ENCODE data around the gene ABCA5.

Gene ABCA5, protein sequence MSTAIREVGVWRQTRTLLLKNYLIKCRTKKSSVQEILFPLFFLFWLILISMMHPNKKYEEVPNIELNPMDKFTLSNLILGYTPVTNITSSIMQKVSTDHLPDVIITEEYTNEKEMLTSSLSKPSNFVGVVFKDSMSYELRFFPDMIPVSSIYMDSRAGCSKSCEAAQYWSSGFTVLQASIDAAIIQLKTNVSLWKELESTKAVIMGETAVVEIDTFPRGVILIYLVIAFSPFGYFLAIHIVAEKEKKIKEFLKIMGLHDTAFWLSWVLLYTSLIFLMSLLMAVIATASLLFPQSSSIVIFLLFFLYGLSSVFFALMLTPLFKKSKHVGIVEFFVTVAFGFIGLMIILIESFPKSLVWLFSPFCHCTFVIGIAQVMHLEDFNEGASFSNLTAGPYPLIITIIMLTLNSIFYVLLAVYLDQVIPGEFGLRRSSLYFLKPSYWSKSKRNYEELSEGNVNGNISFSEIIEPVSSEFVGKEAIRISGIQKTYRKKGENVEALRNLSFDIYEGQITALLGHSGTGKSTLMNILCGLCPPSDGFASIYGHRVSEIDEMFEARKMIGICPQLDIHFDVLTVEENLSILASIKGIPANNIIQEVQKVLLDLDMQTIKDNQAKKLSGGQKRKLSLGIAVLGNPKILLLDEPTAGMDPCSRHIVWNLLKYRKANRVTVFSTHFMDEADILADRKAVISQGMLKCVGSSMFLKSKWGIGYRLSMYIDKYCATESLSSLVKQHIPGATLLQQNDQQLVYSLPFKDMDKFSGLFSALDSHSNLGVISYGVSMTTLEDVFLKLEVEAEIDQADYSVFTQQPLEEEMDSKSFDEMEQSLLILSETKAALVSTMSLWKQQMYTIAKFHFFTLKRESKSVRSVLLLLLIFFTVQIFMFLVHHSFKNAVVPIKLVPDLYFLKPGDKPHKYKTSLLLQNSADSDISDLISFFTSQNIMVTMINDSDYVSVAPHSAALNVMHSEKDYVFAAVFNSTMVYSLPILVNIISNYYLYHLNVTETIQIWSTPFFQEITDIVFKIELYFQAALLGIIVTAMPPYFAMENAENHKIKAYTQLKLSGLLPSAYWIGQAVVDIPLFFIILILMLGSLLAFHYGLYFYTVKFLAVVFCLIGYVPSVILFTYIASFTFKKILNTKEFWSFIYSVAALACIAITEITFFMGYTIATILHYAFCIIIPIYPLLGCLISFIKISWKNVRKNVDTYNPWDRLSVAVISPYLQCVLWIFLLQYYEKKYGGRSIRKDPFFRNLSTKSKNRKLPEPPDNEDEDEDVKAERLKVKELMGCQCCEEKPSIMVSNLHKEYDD (N-terminal part only)

DNA sequence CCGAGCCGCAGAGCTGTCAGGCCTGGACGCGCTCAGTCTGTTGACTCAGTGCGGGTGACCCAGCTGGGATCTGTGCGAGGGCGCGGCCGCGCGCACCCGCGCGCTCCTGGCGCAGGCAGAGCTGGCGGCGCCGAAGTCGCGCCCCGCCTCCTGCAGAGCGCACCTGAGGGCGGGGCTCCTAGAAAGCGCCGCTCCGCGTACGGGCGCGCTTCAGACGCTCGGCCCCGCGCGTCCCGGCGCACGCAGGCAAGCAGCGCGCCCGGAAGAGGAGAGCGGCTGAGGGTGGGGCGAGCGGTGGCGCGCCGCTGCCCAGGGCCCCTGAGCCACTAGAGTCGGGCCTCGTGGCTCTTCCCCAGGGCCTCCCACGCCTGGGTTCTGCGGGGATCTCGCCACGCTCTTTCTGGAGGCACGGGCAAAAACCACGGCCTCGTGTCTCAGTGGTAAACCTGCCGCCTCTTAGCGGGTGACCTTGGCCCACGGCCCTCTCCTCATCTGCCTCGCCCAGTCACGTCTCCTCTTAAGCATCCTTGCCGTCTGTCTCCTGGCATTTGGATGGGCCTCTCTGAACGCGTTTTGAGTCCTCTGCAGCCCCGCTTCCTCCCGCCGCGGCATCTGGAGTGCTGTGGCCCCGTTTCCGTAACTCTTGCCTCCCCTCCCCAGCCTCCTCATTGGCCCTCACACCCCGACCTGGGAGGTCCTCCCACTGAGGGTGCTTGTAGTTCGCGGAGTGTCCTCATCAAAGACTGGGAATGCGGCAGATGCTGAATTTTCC lies at the start of gene ABCA5:
Gene ABCA5, minus strand, starts transcription at position 74 of the 772 bp plus-strand sequence. CDS start 12,718 bp downstream, outside the sequence.
- DNase-seq (ENCODE audit: low spot score) = peak; percentile 87

DNA sequence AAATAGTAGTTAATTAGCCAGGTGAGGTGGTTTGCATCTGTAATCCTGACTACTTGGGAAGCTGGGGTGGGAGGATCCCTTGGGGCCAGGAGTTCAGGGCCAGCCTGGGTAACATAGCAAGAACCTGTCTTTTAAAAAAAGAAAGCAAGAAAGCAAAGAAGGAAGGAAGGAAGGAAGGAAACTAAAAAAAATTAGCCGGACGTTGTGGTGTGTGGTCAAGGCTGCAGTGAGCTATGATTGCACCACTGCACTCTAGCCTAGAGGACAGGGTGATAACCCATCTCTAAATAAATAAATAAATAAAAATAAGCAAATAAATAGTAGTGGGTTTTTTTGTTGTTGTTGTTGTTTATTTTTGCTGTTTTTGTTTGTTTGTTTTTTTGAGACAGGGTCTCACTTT lies 48.3 kb upstream of the ABCA5 start:
- DNase-seq (ENCODE audit: low spot score) = no peak

DNA sequence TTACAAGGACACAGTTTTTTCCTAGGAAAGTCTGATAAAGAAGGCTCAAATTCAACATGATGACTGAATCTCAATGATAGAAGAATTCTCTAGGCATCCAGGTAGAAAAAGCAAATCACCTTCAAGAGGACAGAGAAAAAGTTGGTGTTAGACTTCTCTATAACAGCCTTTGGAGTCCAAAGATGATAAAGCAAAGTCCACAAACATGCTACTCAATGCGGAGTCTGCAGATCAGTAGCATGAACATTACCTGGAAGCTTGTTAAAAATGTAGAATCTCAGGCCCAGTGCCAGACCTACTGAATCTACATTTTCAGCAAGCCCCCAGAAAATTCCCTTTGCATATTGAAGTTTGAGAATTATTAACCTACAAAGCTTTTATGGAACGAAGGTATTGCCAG lies 46.1 kb upstream of the ABCA5 start:
- no peak for DNase-seq (ENCODE audit: low spot score)

DNA sequence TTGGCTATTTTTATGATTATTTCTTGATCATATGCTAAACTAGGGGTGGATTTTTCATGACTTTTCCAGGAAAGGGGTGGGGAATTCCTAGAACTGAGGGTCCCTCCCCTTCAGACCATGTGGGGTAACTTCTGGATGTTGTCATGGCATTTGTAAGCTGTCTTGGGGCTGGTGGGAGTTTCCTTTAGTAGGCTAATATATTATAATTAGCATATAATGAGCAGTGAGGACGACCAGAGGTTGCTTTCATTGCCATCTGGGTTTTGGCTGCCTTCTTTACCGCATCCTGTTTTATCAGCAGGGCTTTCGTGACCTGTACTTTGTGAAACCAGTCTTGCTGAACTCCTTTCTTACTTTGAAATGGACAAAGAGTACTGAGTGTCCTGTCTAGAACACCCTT lies 40.4 kb upstream of the ABCA5 start:
- DNase-seq (ENCODE audit: low spot score) = no peak

DNA sequence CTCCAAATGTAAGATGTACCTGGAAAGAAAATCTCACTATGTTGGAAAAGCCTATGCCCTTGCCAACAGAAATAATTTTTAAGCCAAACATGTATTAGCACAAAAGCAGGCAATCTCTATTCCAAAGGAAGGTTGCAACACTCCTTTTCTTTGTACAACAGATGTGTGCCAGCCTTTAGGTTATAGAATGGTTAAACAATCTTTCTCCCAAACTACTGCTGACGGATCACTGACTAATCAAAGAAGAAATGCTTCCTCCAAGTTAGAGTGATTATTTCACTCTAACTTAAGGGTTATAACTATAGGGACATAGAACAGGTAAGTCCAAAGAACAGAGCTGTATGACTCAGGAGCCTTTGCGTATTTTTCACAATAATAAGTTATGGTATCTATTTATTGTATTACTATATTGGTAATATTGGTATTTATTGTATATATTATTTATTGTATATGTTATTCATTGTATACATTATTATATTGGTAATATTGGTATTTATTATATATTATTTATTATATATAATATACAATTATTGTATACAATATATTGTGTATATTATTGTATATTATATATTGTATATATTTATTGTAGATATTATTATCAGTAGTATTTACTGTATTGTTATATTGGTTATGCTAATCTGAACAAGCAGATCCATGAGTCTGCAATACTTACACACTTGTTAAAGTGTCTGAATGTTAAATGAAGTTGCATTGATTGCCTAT lies 36.7 kb upstream of the ABCA5 start:
- DNase-seq (ENCODE audit: low spot score) = no peak

DNA sequence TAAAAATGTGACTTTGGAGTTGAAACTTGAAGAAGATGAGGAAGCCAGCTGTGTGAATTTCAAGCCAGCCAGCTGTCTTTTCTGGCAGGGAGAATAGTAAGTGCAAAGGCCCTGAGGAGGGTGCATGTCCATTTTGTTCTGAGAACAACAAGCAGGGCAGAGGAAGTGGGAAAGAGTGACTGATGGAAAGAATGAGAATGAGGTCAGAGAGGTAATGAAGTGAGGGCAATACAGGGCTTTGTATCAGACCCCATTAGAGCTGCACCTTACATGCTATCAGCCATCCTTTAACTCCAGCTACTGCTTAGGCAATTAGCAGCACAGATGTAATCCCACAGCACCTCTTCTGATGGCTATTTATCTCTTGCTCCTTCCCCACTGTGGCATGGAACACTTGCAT lies 34.2 kb upstream of the ABCA5 start:
- no peak for DNase-seq (ENCODE audit: low spot score)

DNA sequence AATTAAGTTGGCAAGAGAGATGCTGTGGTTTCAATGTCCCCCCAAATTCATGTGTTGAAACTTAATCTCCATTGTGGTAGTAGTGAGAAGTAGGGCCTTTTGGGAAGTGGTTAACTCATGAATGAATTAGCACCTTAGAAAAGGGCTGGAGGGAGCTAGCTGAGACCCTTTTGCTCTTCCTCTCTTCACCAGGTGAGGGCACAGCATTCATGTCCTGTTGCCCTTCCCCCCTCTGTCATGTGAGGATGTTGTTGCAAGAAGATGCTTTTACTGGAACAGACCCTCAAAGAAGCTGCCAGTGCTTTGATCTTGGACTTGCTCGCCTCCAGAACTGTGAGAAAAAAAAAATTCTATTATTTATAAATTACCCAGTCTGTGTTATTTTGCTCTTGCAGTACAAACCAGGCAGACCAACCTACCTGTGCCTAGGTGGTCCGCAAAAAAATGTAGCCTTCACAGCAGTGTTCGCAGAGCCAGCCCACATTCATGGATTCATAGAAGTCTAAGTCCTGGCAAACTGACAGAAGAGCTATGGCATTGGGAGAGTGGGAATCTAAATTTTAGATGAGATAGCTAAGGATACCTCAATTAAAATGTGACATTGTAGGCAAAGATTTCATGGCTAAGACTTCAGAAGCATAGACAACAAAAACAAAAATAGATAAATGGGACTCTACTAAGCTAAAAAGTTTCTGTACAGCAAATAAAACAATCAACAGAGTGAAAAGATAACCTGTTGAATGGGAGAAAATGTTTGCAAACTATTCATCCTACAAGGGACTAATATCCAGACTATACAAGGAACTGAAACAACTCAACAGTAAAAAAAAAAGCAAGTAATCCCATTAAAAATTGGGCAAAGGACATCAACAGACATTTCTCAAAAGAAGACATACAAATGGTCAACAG lies 32.0 kb upstream of the ABCA5 start:
- DNase-seq (ENCODE audit: low spot score) = no peak

DNA sequence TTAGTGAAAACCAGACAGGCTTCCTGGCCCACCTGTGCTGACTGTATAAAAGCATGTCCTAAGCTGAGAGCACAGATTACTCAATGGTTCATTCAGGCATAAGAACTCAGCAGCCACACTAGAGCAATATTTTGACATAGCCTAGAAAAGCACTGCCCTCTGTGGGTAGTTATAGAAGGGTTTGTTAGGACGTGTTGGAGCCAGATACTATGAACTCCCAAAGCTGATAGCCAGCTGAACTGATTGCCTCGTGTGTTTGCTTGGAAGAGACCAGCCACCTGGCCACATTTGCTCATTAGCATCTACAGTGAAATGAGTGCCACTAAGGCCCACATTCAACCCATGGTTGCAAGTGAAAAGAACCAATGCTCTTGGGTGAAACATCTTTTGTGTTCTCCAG lies 30.8 kb upstream of the ABCA5 start:
- DNase-seq (ENCODE audit: low spot score) = no peak

DNA sequence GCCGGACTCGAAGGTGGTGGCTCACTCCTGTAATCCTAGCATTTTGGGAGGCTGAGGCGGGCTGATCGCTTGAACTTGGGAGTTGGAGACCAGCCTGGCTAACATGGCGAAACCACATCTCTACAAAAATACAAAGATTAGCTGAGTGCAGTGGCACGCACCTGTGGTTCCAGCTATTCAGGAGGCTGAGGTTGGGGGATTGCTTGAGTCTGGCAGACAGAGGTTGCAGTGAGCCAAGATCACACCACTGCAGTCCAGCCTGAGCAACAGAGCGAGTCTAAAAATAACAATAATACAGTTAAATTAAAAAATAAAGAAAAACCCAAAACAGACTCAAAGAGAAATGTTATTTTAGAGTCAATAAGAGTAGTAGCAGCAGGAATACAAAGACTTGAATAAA lies 29.7 kb upstream of the ABCA5 start:
- no peak for DNase-seq (ENCODE audit: low spot score)

DNA sequence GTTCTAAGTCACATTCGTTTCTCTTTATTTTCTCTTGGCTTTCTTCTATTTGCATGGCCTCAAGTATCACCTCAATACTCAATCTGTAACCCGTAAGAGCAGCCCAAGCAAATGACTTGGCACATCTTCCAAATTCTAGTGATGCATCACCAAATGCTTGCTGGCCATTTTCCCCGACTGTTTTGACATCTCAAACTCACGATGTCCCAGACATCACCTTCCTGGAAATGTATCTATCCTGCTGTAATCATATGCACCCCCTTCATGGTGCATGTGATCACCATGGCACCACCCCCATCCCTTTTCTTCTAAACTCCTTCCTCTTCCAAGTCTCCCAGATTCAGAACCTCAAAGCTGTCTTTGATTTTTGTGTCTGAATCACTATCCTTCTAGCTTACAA lies 24.0 kb upstream of the ABCA5 start:
- DNase-seq (ENCODE audit: low spot score) = no peak

DNA sequence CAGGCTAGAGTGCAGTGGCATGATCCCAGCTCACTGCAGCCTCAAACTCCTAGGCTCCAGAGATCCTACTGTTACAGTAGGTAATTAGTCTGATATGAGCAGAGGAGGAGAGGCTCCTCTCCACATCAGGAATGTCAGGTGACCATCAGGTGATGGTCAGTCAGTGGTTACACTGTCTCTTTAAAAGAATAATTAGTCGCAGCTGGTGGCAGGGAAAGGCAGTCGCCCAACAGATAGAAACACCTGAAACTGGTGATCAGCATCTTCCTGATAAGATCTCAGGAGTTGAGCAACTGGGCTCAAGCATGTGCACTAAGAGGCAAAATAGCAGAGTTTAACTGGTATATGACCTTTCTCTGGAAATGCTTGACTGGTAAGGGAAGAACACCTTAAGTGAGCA lies 21.5 kb upstream of the ABCA5 start:
- no peak for DNase-seq (ENCODE audit: low spot score)

DNA sequence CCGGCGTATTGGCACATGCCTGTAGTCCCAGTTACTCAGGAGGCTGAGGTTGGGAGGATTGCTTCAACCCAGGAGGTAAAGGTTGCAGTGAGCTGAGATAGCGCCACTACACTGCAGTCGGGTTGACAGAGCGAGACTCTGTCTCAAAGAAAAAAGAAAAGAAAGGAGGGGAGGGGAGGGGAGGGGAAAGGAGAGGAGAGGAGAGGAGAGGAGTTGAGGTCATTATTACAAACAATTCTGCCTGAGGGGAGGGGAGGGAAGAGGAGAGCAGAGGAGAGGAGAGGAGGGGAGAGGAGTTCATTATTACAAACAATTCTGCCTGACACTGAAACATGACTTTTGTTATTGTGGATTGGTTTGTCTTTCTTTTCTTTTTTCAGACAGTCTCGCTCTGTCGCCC lies 19.8 kb upstream of the ABCA5 start:
- DNase-seq (ENCODE audit: low spot score) = no peak

DNA sequence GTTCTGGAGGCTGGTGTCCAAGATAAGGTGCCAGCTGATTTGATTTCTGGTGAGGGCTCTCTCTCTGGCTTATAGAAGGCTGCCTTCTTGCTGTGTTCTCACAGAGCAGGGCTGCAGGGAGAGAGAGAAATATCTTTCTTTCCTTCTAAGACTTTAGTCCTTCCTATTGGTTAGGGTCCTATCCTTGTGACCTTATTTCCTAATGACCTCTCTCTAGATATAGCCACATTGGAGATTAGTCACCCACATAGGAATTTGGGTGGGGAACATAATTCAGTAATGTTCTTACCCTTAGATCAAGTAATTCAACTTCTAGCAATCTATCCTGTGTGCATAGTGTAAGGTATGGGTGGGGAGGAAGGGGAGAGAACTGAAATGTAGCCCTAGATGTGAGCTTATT lies 18.0 kb upstream of the ABCA5 start:
- no peak for DNase-seq (ENCODE audit: low spot score)

DNA sequence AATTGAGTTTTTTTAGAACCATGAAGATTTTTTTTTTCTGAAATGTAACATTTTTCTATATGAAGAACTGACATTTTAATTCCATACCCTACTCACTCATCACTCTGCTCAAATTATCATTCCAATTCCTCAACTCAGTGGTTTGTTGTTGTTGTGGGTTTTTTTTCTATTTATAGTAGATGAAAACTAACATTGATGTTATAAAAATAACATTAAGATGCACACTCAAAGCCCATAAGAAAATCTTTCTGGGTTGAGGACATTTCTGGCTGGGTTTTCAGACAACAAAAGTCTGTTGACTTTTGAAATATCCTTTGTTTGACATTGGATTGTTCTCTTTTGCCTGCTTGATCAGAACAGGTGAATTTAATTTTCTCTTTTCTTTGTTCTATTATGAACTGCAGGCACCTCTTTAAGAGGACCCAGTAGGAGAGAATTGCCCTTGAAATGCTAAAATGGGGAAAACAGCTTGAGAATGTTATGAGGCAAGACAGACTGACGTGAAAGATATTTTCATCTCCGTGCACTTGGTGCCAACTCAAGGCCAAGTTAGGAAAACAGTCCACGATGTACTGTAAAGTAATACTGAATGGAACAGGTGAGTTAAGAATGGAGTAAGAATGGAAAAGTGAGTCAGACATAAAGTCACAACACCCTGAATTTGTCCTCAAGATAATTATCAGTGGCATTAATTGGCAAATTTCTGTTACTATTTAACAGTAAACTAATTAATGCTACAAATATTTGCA lies 16.1 kb upstream of the ABCA5 start:
- no peak for DNase-seq (ENCODE audit: low spot score)

DNA sequence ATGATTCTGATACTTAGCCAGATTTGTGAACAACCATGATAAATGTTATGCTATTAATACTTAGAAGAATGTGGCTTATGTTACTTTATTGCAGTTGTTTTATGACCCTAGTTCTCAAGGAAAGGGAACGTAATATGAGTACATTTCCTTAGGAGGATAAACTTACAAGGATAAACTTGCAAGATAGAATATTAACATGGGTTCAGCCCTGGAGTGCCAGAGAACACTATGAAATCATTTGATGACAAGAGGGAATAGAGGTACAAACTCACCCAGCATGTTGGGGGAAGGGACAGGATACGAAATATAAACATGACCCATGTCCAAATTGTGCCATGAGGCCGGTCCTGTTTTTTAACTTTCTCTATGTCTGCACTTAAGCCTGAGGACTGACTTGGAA lies 13.0 kb upstream of the ABCA5 start:
- DNase-seq (ENCODE audit: low spot score) = no peak

DNA sequence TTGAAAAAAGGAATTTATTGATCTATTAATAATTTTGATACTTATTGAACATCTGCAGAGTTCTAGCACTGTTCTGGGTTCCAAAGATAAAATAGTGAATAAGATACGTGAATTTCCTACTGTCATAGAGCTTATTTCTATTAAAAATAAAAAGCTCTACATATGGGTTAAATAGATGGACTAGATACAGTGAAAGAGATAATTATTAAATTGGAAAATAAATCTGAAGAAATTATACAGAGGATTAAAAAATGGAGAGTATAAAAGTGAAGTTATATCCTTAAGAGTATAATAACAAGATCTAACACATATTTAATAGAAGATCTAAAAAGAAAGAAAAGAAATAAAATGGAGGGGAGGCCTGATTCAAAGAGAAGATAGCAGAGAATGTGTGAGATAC lies 10.1 kb upstream of the ABCA5 start:
- DNase-seq (ENCODE audit: low spot score) = no peak

DNA sequence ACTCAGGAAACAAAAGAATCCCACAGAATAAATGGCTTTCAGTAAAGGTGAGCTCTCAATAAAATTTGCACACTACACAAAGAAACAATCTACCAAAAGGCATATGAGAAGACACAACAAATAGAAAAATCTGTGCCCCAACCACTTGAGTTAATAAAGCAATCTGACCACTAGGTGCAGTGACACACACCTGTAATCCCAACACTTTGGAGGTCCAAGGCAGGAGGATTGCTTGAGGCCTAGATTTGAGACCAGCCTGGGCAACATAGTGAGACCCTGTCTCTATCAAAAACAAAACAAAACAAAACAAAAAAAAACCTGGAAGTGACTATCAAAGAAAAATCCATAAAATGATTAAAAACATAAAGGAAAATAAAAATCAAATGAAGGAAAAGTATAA lies 9.6 kb upstream of the ABCA5 start:
- no peak for DNase-seq (ENCODE audit: low spot score)

DNA sequence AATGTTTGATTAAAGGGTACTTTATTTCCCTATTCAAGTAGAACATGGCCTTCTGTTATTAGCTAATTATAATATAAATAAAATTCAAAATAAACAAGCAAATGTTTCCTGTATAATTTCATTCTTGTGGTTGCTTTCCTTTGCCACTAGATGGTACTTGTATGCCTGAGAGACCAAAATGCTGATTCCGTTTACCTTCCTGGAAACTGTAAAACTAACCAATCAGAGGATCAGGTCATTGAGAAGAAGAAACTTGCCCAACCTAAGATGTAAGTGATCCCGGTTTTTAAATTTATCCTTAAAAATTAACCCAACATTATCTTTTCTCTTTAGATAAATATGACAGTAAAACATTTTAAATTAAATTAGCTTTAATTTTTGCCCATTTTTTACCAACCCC lies 8.1 kb upstream of the ABCA5 start:
- DNase-seq (ENCODE audit: low spot score) = peak; percentile 23

DNA sequence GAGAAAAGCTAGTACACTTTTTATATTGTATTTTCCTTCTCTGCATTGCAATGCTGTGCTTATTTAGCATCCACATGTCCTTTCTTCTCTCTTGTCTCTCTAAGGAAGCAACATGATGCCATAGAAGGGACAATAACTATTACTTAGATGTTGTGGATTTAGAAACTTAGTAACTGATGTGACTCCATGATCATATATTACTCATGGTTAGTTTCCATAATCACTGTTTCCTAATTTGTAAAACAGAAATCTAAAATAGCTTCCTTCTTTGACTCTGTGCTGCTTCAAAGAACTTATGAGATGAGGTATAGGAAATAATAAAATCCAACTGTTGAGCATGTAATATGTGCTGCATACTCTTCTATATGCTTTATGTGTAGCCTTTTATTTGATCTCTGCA lies 6.6 kb upstream of the ABCA5 start:
- DNase-seq (ENCODE audit: low spot score) = no peak

Data from CD4-positive, alpha-beta T cell treated with Interleukin-2 at 100 ng/mL for 4 hours (primary cell).